Renal cortical epithelial cell (primary cell): ENCODE data around the gene CTDSPL2. TPM values are rescaled to one million over a fixed set of nuclear protein-coding genes. Genes with fewer than 3 reads are reported as not detected.
"Not testable (repeated sequence)": the region's sequence is repeated elsewhere in the genome, so short reads cannot be mapped to it uniquely, and the experiment has no call there.

Experiments
- DNase-seq: peaks from one replicate; pipeline ENCODE4 v3.0.0-alpha.2; 2011; ENCODE audit warnings: low read depth
- total RNA-seq: library from RNA; depleted of rRNA; stranded (reverse); fragments of >200 nt; gene quantifications from 2 replicates; pipeline ENCODE4 v1.2.3, GENCODE V29; 2014

CTDSPL2 gene
- total RNA-seq, 1 donor from 2014 or later, result 71.2 TPM

DNA sequence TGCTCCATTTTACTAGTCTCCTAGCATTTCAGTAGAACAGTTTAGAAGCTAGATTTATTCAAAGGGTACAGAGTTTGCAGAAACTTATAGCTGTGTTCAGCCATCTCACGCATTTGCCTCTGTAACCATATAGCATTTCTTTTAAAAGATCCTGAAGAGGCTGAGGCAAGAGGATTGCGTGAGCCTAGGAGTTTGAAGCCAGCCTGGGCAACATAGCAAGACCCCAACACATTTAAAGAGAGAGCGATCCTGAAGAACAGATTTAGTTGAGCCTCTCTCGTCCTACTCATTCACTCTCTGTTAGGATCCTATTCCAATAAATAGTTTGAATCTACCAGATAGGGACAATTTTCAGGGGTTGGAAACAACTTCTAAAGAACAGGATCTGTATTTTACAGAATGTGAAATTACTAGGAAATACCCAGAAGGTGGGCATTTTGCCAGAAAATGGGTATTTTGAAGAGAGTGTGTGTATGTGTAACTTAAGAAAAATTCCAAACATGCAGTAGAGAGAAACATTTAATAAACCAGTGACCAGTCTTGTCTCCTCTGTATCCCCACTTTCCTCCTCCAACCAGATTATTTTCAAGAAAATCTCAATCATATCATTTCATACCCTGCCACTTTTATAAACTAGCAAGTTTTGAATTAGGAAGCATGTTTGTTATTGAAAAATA, 114.0 kb downstream of the CTDSPL2 start:
- peak; percentile 86 for DNase-seq

DNA sequence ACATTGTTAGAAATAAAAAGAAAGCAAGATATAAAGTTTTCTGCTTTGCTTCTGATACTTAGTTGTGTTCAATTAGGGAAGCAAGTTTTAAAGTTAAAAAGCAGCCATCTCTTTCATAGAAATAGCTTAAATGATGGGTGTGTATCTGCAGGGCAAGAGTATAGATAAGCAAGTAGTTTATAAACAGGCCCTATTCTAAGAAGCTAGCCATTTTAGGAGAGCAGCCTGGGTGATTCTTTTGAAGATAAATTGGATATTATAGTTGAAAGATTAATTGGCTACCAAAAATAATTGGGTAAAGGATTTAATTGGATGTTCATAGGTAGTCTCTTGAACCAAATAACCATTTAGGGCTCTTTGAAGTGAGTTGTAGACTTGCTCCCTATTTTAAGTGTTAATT, 115.2 kb downstream of the CTDSPL2 start:
- no peak for DNase-seq

GRCh38 chr15:44544745-44545144, 117.3 kb downstream of the CTDSPL2 start:
- not testable (repeated sequence) for DNase-seq

DNA sequence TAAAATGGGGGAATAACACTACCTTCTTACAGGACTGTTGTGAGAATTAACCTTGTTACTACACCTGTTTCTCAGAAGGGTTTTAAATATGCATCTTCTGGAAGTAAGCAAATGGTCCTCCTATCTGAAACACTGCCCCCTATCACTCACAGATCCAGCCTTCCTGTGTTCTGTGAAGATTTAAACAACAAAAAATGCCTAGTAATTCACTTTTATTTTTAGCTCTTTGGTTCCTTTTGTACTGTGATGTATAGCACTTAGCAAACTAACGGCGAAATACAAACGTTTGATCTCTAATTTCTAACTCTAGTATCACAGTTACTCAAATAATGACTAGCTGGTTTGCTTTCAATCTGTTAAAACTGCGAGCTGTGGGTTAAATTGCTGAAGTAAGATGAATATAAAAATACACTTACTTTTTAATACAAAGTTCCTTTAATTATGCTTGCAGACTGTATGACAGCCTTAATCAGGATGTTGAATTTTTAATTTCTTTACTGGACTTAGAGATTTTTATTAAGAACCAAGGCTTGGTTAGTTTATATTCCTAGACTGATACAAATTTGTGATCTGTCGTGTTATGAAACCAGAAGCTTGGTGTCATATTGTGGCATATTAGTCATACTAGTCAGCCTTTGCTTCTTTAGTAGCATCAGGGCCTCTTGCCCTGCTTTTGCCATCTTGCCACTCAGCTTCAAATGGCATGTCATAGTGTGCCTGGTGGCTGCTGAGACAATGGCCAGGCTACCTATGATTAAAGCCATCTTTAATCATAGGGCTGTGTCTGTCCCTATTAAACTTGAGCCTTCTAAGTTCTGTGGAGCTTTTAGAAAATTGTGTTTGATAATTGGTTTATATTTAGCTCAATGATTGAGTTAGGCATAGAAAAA, 118.7 kb downstream of the CTDSPL2 start:
- peak; percentile 29 for DNase-seq

GRCh38 chr15:44549152-44549551, 121.7 kb downstream of the CTDSPL2 start:
- DNase-seq, result not testable (repeated sequence)

- DNase-seq, result peak; percentile 78
Observed at GRCh38 chr15:44550256-44550655, 122.8 kb downstream of the CTDSPL2 start.

- no peak for DNase-seq
Observed at GRCh38 chr15:44550734-44551133, 123.3 kb downstream of the CTDSPL2 start.

DNA sequence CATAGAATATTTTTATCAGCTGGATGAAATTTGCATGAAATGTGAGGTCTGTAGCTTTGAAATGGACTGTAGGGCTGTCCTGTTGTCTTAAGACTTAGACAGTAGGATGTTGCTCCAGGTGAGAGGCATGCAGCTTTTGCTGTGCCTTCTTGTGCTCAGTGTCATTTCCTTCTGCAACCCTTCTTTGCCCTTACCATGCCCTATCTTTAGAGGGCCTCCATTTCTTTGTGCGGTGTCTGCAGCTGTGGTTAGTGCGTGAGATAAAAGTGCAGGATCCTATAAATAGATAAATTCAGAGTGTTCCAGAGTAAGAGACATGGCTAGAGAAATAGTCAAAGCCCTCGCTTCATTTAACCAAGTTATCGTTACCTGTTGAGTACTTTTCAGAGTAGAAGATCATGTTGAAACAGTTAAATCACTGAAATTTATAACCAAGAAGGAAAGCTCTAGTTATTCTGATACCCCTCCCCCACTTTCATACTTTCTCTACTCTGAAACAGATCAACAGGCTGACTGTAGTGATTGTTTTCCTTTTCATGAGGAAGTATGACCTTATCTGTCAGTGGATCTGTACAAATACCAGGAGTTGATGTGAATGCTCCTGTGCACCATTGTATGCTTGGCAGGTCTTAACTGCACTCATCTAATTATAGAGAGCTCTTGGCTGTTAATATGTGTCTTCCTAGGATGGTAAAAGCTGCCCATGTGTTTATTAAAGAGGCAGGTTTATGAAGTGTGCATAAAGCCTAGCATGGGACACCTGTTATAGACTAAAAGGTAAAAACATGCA, 127.7 kb downstream of the CTDSPL2 start:
- DNase-seq, result peak; percentile 36

DNA sequence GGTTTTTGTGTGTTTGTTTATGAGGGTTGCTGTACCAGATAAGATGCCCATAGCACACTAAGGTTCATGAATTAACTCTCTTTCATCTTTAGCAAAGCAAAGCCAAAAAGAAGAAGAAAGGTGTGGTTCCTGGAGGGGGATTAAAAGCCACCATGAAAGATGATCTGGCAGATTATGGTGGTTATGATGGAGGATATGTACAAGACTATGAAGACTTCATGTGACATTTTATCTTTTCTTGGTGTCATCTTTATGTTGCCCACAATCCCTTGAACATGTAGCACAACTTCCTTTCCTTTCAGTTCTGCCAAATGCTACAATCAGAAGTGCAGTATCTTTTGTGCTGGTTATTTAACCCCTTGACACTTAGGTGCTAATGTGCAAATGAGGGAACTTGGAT, 133.5 kb downstream of the CTDSPL2 start:
- DNase-seq, result not testable (repeated sequence)

- DNase-seq, result no peak
Observed at GRCh38 chr15:44565387-44566154, 138.1 kb downstream of the CTDSPL2 start.

DNA sequence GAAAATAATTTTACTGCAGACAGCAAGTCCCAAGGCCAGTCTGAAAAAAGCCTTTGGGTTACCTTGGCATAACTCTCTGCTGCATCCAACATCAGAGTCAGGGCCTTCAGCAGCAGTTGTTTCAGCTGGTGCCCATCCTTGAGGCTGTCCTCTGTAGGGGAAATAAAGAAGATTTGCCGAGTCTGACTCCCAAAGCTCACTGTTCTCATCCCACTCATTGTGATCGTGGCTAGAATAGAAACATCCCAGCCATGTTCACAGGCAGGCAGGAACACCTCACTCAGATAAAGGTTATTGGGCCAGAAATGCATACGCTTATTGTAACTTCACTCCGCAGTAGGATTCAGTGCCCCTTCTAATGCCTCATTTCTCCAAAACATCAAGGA, 138.7 kb downstream of the CTDSPL2 start:
- DNase-seq, result no peak

DNA sequence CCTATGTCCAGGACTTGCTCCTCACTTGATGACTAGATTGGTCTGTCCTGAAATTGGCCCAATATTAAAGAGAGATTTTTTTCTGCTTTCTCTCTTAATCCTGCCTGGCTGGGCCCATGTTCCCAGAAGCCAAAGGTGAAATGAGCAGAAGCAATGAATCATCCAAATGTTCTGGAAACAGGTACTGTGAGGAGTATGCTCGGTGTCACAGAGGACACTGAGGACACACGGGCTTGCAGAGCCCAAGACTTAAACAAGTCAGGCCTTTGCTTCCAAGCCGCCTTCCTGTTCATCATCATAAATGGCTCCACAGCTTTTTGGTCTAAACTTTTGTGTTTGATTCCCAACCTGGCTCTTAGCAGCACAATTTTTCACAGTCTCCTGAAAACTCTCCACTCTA, 140.9 kb downstream of the CTDSPL2 start:
- no peak for DNase-seq

- DNase-seq, result no peak
Observed at GRCh38 chr15:44569316-44569715, 141.9 kb downstream of the CTDSPL2 start.

GRCh38 chr15:44570361-44570760, 142.9 kb downstream of the CTDSPL2 start:
- DNase-seq, result no peak

GRCh38 chr15:44573386-44573785, 146.0 kb downstream of the CTDSPL2 start:
- DNase-seq, result no peak

- DNase-seq, result no peak
Observed at GRCh38 chr15:44574734-44575133, 147.3 kb downstream of the CTDSPL2 start.

Other genes with a start within 250 kb of the CTDSPL2 start
- 4.3 and 4.9 TPM in 2 replicates for gene FRMD5, start 232.4 kb upstream of the CTDSPL2 start, total RNA-seq
- 67.2 and 83.7 TPM in 2 replicates for gene GOLM2, start 138.9 kb upstream of the CTDSPL2 start, total RNA-seq
- gene EIF3J, start 109.5 kb downstream of the CTDSPL2 start, total RNA-seq, result 42.4 and 129 TPM in 2 replicates
- gene SPG11, start 236.0 kb downstream of the CTDSPL2 start, total RNA-seq, result 68.8 and 146 TPM in 2 replicates